Left renal pelvis (tissue), 4 donors: Measurements from ENCODE around the gene FAIM2. TPM values are rescaled to one million over a fixed set of nuclear protein-coding genes. Genes with fewer than 3 reads are reported as not detected.
A peak's percentile ranks its signal among the peaks of the same experiment; 100 is the strongest.

Source experiments
- DNase-seq, 4 donors: peaks; one replicate each; pipeline ENCODE4 v3.0.0-alpha.2; 2013; ENCODE audit warnings: low read depth in 4 of 4, low spot score in 3 of 4
- polyA plus RNA-seq, 4 donors: library from polyadenylated mRNA; unstranded; fragments of 120-200 nt; gene quantifications; one replicate each; pipeline ENCODE4 v1.2.1, GENCODE V29; 2013; ENCODE audit not compliant: insufficient read length in 4 of 4

Gene FAIM2
- polyA plus RNA-seq, result 10 to 100 TPM in 1 of 4 donors, 1 to 10 TPM in 3; 3.3 to 35.7 (median 3.9) TPM

GRCh38 chr12:49903700-49904423, at the start of gene FAIM2:
TSS of gene FAIM2 (minus strand) at chr12:49903900. CDS start at chr12:49903792, 108 bp downstream.
- DNase-seq, result no peak

- no peak for DNase-seq
These were observed 49.5 kb upstream of the FAIM2 start for GRCh38 chr12:49953151-49953550.

- no peak for DNase-seq
These were observed 48.8 kb upstream of the FAIM2 start for GRCh38 chr12:49952391-49953055.

GRCh38 chr12:49951411-49952240, 47.9 kb upstream of the FAIM2 start:
- DNase-seq, result no peak

GRCh38 chr12:49950273-49951251, 46.9 kb upstream of the FAIM2 start, which contains the start of gene AQP2:
TSS of gene AQP2 (plus strand) at chr12:49950737. CDS start at chr12:49950831, 94 bp downstream.
- DNase-seq, result no peak

- no peak for DNase-seq
These were observed 46.2 kb upstream of the FAIM2 start for GRCh38 chr12:49949866-49950265.

GRCh38 chr12:49948866-49949845, 45.5 kb upstream of the FAIM2 start:
- no peak for DNase-seq

- no peak for DNase-seq
These were observed 44.0 kb upstream of the FAIM2 start for GRCh38 chr12:49947593-49948226.

GRCh38 chr12:49946497-49946896, 42.8 kb upstream of the FAIM2 start:
- DNase-seq, result no peak

GRCh38 chr12:49946086-49946485, 42.4 kb upstream of the FAIM2 start:
- DNase-seq, result no peak

GRCh38 chr12:49945394-49946080, 41.8 kb upstream of the FAIM2 start:
- DNase-seq, result peak in 2 of 4 donors; percentile 55 to 62

GRCh38 chr12:49944718-49945117, 41.0 kb upstream of the FAIM2 start:
- no peak for DNase-seq

GRCh38 chr12:49944046-49944445, 40.3 kb upstream of the FAIM2 start:
- DNase-seq, result no peak

- DNase-seq, result no peak
These were observed 39.9 kb upstream of the FAIM2 start for GRCh38 chr12:49943625-49943960.

- DNase-seq, result no peak
These were observed 39.4 kb upstream of the FAIM2 start for GRCh38 chr12:49942921-49943624.

- DNase-seq, result no peak
These were observed 38.8 kb upstream of the FAIM2 start for GRCh38 chr12:49942512-49942893.
